Body of pancreas (tissue), 4 donors: ENCODE results near the gene MECP2. TPM values are rescaled to one million over a fixed set of nuclear protein-coding genes. Genes with fewer than 3 reads are reported as not detected.
"Not testable (repeated sequence)": the region's sequence is repeated elsewhere in the genome, so short reads cannot be mapped to it uniquely, and the experiment has no call there.

Experiments
- ATAC-seq: fragments of 150-250 bp; one replicate; pipeline ENCODE4 v1.9.1; 2016
- DNase-seq, 4 donors: peaks; one replicate each; pipeline ENCODE4 v3.0.0-alpha.2; 2019
- H3K27ac ChIP-seq, 4 donors: fragments of 200-600 bp; sonication (generic); 1 replicate in 3 of 4; 2 replicates in 1 of 4; pipeline versions ENCODE4 v1.5.1 to v1.6.1; 2016 to 2019; ENCODE audit warnings: mild to moderate bottlenecking in 1 of 4, mixed read lengths in 1 of 4, moderate library complexity in 1 of 4
- H3K27me3 ChIP-seq, 2 donors: fragments of 200-600 bp; sonication (generic); one replicate each; pipeline ENCODE4 v1.6.0; 2016; ENCODE audit warnings: mild to moderate bottlenecking in 1 of 2
- H3K36me3 ChIP-seq, 2 donors: fragments of 200-600 bp; sonication (generic); replicated peaks in 1 of 2; 2 replicates each; pipeline ENCODE4 v1.5.1; 2016; ENCODE audit warnings: low read depth in 2 of 2; ENCODE audit not compliant: insufficient read depth in 1 of 2
- H3K4me1 ChIP-seq: fragments of 200-600 bp; sonication (generic); one replicate; pipeline ENCODE4 v1.6.0; 2016
- H3K4me3 ChIP-seq, 2 donors: fragments of 200-600 bp; sonication (generic); 1 replicate in 1 of 2; 2 replicates in 1 of 2; pipeline ENCODE4 v1.5.1; 2016 to 2019
- H3K9me3 ChIP-seq, 3 donors: fragments of 200-600 bp; sonication (generic); 1 replicate in 2 of 3; 2 replicates in 1 of 3; pipeline ENCODE4 v1.5.1; 2016
- POLR2A ChIP-seq, 3 donors: fragments of 450-650 bp; IDR thresholded peaks; one replicate each; pipeline ENCODE4 v1.6.1; 2016; ENCODE audit warnings: antibody characterized with exemption in 3 of 3, mild to moderate bottlenecking in 2 of 3
- WGBS, 2 donors: methylation state at CpG; one replicate each; pipeline ENCODE4 v1.1.5; 2017; 5-methylcytosine and 5-hydroxymethylcytosine counted together
- intact Hi-C: fragments of 100-400 bp; cut with DNase I; formaldehyde crosslinking; loops from one replicate; pipeline ENCODE4 v1.15.1; 2023
- total RNA-seq, 2 donors: library from RNA; depleted of rRNA; stranded (reverse); fragments of >200 nt; gene quantifications; one replicate each; pipeline ENCODE4 v1.1.0, GENCODE V29; 2016
- TF ChIP-seq, protein P1 (sequence below), 7 experiments: fragments of 450-650 bp in 4 of 7; fragments of 200-600 bp in 3 of 7; sonication (generic) in 3 of 7; IDR thresholded peaks; one replicate each; pipeline ENCODE4 v1.5.1; 2016 to 2019; ENCODE audit warnings: antibody characterized with exemption in 7 of 7

MECP2 gene
- total RNA-seq, 2 donors from 2014 or later = 27.8 to 36.3 TPM

DNA sequence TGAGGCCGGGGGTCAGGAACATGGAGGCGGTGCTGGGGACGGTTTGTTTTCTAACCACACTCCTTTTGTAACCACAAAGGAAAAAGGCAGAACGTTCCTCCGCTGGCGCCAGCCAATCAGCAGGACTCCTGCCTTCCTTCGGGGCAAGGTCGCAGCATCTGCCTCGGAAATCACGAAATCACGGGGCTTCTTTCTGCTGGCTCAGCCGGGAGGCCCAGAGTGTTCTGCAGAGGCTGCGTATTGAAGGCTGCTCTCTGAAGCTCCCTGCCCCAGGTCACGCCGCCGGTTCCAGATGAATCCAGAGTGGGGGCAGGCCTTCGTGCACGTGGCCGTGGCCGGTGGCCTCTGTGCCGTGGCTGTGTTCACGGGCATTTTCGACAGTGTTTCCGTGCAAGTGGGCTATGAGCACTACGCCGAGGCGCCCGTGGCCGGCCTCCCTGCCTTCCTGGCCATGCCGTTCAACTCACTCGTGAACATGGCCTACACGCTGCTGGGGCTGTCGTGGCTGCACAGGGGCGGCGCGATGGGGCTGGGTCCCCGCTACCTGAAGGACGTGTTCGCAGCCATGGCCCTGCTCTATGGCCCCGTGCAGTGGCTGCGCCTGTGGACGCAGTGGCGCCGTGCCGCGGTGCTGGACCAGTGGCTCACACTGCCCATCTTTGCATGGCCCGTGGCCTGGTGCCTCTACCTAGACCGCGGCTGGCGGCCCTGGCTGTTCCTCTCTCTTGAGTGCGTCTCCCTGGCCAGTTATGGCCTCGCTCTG is 115.6 kb downstream of the MECP2 start:
- TF ChIP-seq, protein P1, sequence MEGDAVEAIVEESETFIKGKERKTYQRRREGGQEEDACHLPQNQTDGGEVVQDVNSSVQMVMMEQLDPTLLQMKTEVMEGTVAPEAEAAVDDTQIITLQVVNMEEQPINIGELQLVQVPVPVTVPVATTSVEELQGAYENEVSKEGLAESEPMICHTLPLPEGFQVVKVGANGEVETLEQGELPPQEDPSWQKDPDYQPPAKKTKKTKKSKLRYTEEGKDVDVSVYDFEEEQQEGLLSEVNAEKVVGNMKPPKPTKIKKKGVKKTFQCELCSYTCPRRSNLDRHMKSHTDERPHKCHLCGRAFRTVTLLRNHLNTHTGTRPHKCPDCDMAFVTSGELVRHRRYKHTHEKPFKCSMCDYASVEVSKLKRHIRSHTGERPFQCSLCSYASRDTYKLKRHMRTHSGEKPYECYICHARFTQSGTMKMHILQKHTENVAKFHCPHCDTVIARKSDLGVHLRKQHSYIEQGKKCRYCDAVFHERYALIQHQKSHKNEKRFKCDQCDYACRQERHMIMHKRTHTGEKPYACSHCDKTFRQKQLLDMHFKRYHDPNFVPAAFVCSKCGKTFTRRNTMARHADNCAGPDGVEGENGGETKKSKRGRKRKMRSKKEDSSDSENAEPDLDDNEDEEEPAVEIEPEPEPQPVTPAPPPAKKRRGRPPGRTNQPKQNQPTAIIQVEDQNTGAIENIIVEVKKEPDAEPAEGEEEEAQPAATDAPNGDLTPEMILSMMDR (IDR thresholded peaks at IDR 0.05) = no peak
- no peak for TF ChIP-seq POLR2A (IDR thresholded peaks at IDR 0.05)
- no peak for ATAC-seq
- intact Hi-C loops = no loop called here
- peak in 2 of 4 donors; percentile 34 to 61 for DNase-seq
- no peak overlapping the region for H3K4me3 ChIP-seq
- H3K9me3 ChIP-seq = no peaks in the 10 kb centered on the region
- no peaks in the 10 kb centered on the region for H3K36me3 ChIP-seq
- WGBS, 2 donors = 54% methylated on average over 22 of the region's 52 CpGs; no CpG with 5 or more reads in 1 of the 2 donors
- peak overlapping the region in 2 of 4 donors; percentile 1 to 66 for H3K27ac ChIP-seq
- peaks cover 35% of the 10 kb centered on the region for H3K4me1 ChIP-seq
- no peaks in the 10 kb centered on the region for H3K27me3 ChIP-seq

DNA sequence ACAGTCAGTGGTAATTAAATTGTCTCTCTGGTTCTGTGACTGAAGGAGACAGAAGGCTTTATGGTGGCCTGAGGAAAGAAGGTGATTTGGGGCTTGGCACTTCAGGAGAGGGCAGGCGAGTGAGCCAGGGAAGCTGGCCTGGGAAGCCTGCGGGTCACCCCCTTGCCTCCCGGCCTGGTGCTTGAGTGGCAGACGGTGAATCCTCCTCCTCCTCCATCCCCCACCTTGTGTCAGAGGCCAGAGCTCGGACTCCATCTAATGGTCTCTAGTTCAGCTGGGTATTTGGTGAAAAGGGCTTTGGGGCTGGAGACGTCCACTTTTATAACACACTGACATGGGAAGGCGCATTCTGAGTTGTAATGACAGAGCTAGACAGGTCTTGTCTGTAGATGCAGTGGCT is 116.3 kb downstream of the MECP2 start:
- H3K36me3 ChIP-seq = no peaks in the 10 kb centered on the region
- intact Hi-C loops = no loop called here
- ATAC-seq (no peak), DNase-seq (no peak)
- H3K27me3 ChIP-seq = no peaks in the 10 kb centered on the region
- TF ChIP-seq POLR2A (IDR thresholded peaks at IDR 0.05) = no peak
- TF ChIP-seq, protein P1 (IDR thresholded peaks at IDR 0.05) = no peak
- H3K9me3 ChIP-seq = no peaks in the 10 kb centered on the region
- no peak overlapping the region for H3K4me3 ChIP-seq
- peaks cover 30% of the 10 kb centered on the region for H3K4me1 ChIP-seq
- 72 to 100% methylated on average over 1 to 4 of the region's 7 CpGs for whole genome bisulfite sequencing, 2 donors
- H3K27ac ChIP-seq = peak overlapping the region in 2 of 4 donors; percentile 36 to 66

DNA sequence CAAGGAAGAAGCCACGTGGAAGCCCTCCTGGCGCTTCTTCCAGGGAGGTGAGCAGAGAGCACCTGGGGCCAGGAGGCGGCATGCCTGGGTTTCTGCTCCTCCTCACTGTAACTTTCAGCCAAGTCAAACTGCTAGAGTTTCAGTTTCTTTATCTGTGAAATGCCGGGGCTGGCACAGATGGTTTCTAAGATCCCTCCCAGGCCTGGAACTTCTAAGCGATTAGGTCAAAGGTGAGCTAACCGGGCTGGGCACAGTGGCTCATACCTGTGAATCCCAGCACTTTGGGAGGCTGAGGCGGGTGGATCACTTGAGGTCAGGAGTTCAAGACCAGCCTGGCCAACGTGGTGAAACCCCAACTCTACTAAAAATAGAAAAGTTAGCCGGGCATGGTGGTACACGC is 117.1 kb downstream of the MECP2 start:
- intact Hi-C loops, H3K36me3 ChIP-seq, H3K9me3 ChIP-seq, H3K4me3 ChIP-seq, H3K27me3 ChIP-seq: not testable (repeated sequence)
- DNase-seq (peak in 3 of 4 donors; percentile 43 to 59 (median 44)), ATAC-seq (peak; percentile 85)
- peak overlapping the region in 3 of 4 donors; percentile 54 to 68 (median 66) for H3K27ac ChIP-seq
- peaks cover 24% of the 10 kb centered on the region for H3K4me1 ChIP-seq
- 24 to 30% methylated on average over 4 to 7 of the region's 10 CpGs for WGBS, 2 donors

DNA sequence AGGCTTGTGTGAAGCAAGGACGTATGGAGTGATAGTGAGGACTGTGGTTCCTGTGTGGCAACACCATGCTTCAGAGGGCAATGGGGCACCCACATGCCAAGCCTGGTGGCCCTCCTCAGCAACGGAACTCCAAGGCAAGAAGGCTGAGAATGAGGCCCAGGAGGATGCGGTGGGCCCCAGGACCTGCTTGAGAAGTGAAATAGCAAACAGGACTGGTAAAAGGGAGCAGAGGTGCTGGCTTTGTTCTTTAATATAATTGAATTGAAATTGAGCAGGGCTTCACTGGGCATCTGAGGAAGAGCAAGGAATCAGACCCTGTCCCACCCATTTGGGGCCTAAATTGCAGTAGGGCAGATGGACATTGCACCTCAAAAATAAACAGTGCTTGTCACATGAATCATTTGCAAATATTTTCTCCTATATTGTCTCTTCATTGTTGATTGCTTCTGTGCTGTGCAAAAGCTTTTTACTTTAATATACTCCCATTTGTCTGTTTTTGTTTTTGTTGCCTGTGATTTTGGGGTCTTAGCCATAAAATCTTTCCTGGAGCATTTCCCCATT is 122.7 kb downstream of the MECP2 start:
- intact Hi-C loops = no loop called here
- WGBS, 2 donors = 55% methylated on average over 3 of the region's 3 CpGs; no CpG with 5 or more reads in 1 of the 2 donors
- H3K4me3 ChIP-seq = no peak overlapping the region
- H3K4me1 ChIP-seq = peaks cover 14% of the 10 kb centered on the region
- H3K9me3 ChIP-seq = no peaks in the 10 kb centered on the region
- DNase-seq (peak in 1 of 4 donors; percentile 10), ATAC-seq (no peak)
- no peaks in the 10 kb centered on the region for H3K27me3 ChIP-seq
- H3K27ac ChIP-seq = peak overlapping the region in 3 of 4 donors; percentile 94 to 98 (median 95)
- TF ChIP-seq POLR2A (IDR thresholded peaks at IDR 0.05) = no peak
- TF ChIP-seq, protein P1 (IDR thresholded peaks at IDR 0.05) = no peak
- H3K36me3 ChIP-seq = no peaks in the 10 kb centered on the region

DNA sequence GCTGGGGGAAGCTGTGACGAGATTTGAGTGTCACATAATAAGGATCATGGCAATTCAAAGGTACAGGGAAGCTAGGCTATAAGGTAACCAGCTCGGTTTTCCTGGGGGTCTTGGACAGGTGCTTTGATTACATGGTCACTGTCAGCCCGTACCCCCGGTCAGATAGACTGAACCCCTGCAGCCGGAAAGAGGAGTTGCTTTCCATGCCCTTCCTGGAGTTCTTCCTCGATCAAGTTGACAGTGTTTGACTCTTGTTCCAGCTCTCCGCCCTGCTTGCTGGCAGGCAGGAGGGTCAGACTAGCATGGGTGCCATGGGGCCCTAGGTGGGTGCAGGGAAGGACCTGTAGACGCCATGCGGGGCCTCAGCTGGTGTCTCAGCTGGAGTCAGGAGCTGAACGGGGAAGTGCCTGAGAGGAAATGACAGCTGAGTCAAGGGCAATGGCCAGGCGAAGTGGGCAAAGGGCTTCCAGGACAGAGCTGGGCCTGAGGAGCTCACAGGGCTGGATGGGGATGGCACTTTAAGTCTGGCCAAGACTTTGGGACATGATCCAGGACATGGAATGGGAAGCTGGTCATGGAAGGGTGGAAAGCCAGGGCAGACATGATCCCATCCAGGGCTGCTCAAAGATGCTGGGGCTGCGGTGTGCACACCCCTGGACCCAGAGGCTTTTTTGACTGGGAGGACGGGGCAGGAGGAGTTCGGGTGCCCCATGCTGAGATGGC is 123.4 kb downstream of the MECP2 start:
- H3K27me3 ChIP-seq = no peaks in the 10 kb centered on the region
- peaks cover 21% of the 10 kb centered on the region for H3K4me1 ChIP-seq
- intact Hi-C loops = no loop called here
- 31 to 80% methylated on average over 1 to 9 of the region's 14 CpGs for WGBS, 2 donors
- no peaks in the 10 kb centered on the region for H3K9me3 ChIP-seq
- no peak overlapping the region for H3K4me3 ChIP-seq
- no peaks in the 10 kb centered on the region for H3K36me3 ChIP-seq
- peak overlapping the region; percentile 94 to 99 (median 96) for H3K27ac ChIP-seq
- TF ChIP-seq POLR2A (IDR thresholded peaks at IDR 0.05) = no peak
- TF ChIP-seq, protein P1 (IDR thresholded peaks at IDR 0.05) = no peak
- ATAC-seq (no peak), DNase-seq (peak in 3 of 4 donors; percentile 33 to 42 (median 37))
